Mesothelial cell of epicardium (in vitro differentiated cells): Measurements from ENCODE around the gene NSRP1. TPM values are rescaled to one million over a fixed set of nuclear protein-coding genes. Genes with fewer than 3 reads are reported as not detected.
"Not testable (repeated sequence)": the region's sequence is repeated elsewhere in the genome, so short reads cannot be mapped to it uniquely, and the experiment has no call there.

ENCODE experiments used
- DNase-seq, 2 experiments: peaks; one replicate each; pipeline ENCODE4 v3.0.0; 2021; ENCODE audit warnings: low spot score in 2 of 2; ENCODE audit not compliant: unreplicated experiment in 2 of 2
- H3K27ac Mint-ChIP-seq: 2 replicates; pipeline ENCODE4 v1.8.0; 2021; ENCODE audit warnings: mixed read lengths
- H3K27me3 Mint-ChIP-seq: 2 replicates; pipeline ENCODE4 v1.8.0; 2021; ENCODE audit warnings: low read depth, mixed read lengths
- H3K36me3 Mint-ChIP-seq: 2 replicates; pipeline ENCODE4 v1.8.0; 2021; ENCODE audit warnings: mixed read lengths
- H3K4me1 Mint-ChIP-seq: 2 replicates; pipeline ENCODE4 v1.8.0; 2021; ENCODE audit warnings: mixed read lengths
- H3K4me3 Mint-ChIP-seq: 2 replicates; pipeline ENCODE4 v1.8.0; 2021; ENCODE audit warnings: mild to moderate bottlenecking, moderate library complexity, mixed read lengths
- H3K9me3 Mint-ChIP-seq: 2 replicates; pipeline ENCODE4 v1.8.0; 2021; ENCODE audit warnings: mixed read lengths
- CTCF ChIP-seq: fragments of 200-600 bp; sonication (generic); IDR thresholded peaks from one replicate; pipeline ENCODE4 v1.5.0; 2021; ENCODE audit warnings: antibody characterized with exemption; ENCODE audit not compliant: unreplicated experiment
- total RNA-seq: library from RNA; stranded (reverse); gene quantifications from 3 replicates; pipeline ENCODE4 v1.2.1, GENCODE V29; 2021

Gene NSRP1
- total RNA-seq, 1 donor from 2014 or later: 32.7 TPM

GRCh38 chr17:30199600-30199999 is 83.0 kb downstream of the NSRP1 start:
- TF ChIP-seq CTCF: no peak
- no peaks in the 10 kb centered on the region for H3K9me3 Mint-ChIP-seq
- H3K4me3 Mint-ChIP-seq: no peak overlapping the region
- peaks cover 7% of the 10 kb centered on the region for H3K4me1 Mint-ChIP-seq
- H3K27ac Mint-ChIP-seq: no peak overlapping the region
- no peak for DNase-seq
- H3K27me3 Mint-ChIP-seq: no peaks in the 10 kb centered on the region
- H3K36me3 Mint-ChIP-seq: no peaks in the 10 kb centered on the region

GRCh38 chr17:30200106-30200505 is 83.5 kb downstream of the NSRP1 start:
- Mint-ChIP-seq H3K4me1 (peaks cover 7% of the 10 kb centered on the region), H3K36me3 (no peaks in the 10 kb centered on the region), H3K4me3 (no peak overlapping the region), H3K27me3 (no peaks in the 10 kb centered on the region), H3K27ac (no peak overlapping the region), H3K9me3 (no peaks in the 10 kb centered on the region)
- no peak for DNase-seq
- no peak for TF ChIP-seq CTCF

- not testable (repeated sequence) for H3K27ac Mint-ChIP-seq, H3K4me3 Mint-ChIP-seq, H3K36me3 Mint-ChIP-seq, H3K27me3 Mint-ChIP-seq, H3K4me1 Mint-ChIP-seq, DNase-seq, H3K9me3 Mint-ChIP-seq
Measured at GRCh38 chr17:30200656-30201055, 84.0 kb downstream of the NSRP1 start.

- peaks cover 5% of the 10 kb centered on the region for H3K27me3 Mint-ChIP-seq
- no peaks in the 10 kb centered on the region for H3K9me3 Mint-ChIP-seq
- no peak overlapping the region for H3K4me3 Mint-ChIP-seq
- no peak overlapping the region for H3K27ac Mint-ChIP-seq
- peaks cover 7% of the 10 kb centered on the region for H3K4me1 Mint-ChIP-seq
- TF ChIP-seq CTCF: no peak
- no peaks in the 10 kb centered on the region for H3K36me3 Mint-ChIP-seq
- DNase-seq: no peak
Measured at GRCh38 chr17:30203471-30203981, 86.9 kb downstream of the NSRP1 start.

GRCh38 chr17:30207655-30208054 is 91.0 kb downstream of the NSRP1 start:
- Mint-ChIP-seq H3K27ac (no peak overlapping the region), H3K9me3 (no peaks in the 10 kb centered on the region), H3K36me3 (no peaks in the 10 kb centered on the region), H3K4me3 (no peak overlapping the region), H3K27me3 (peaks cover 5% of the 10 kb centered on the region), H3K4me1 (peaks cover 7% of the 10 kb centered on the region)
- TF ChIP-seq CTCF: no peak
- DNase-seq: peak in 1 of 2 experiments; percentile 31

GRCh38 chr17:30208214-30208613 is 91.6 kb downstream of the NSRP1 start:
- DNase-seq: no peak
- no peak for TF ChIP-seq CTCF
- Mint-ChIP-seq H3K27me3 (peaks cover 5% of the 10 kb centered on the region), H3K36me3 (no peaks in the 10 kb centered on the region), H3K4me3 (no peak overlapping the region), H3K27ac (no peak overlapping the region), H3K4me1 (peaks cover 7% of the 10 kb centered on the region), H3K9me3 (no peaks in the 10 kb centered on the region)
